ENCODE results near the gene TSPAN7. TPM values are rescaled to one million over a fixed set of nuclear protein-coding genes. Genes with fewer than 3 reads are reported as not detected.

Gene TSPAN7
- total and polyA plus RNA-seq, 2 of the 8 experiments (the other 6 are each of a cell fraction or from before 2014, with no cell fraction given): 32.1 to 37.7 TPM

GRCh38 chrX:38678183-38678582 is 116.8 kb downstream of the TSPAN7 start:
- 93% methylated on average over 4 of the region's 4 CpGs; no CpG with 5 or more reads in 1 of the 2 experiments for WGBS, 2 experiments (ENCODE audit: extremely low coverage in 1 of 2, insufficient coverage in 1 of 2, insufficient read length in 1 of 2, insufficient replicate concordance in 2 of 2, low coverage in 1 of 2, low lambda C conversion rate in 2 of 2, missing lambda C conversion rate in 1 of 2)
- no peak for TF ChIP-seq CHD1 (IDR thresholded peaks at IDR 0.05; ENCODE audit: low read depth, low read length)
- no peak overlapping the region for H3K18ac ChIP-seq (ENCODE audit: extremely low read depth, low read length)
- no peak overlapping the region for H3K4me2 ChIP-seq (ENCODE audit: insufficient read depth in 1 of 2, low read depth in 2 of 2, low read length in 2 of 2)
- no peaks in the 10 kb centered on the region for H3K79me2 ChIP-seq (ENCODE audit: control insufficient read depth in 1 of 2, insufficient read depth in 2 of 2, low read length in 2 of 2)
- no peaks in the 10 kb centered on the region for H3K4me1 ChIP-seq (replicated peaks in 1 of 4; ENCODE audit: control insufficient read depth in 3 of 4, insufficient read depth in 4 of 4, low read length in 3 of 4)
- H4K91ac ChIP-seq (replicated peaks; ENCODE audit: insufficient read length, low read length): no peak overlapping the region
- no peak overlapping the region for H2AK5ac ChIP-seq (ENCODE audit: low read depth, low read length)
- no peak overlapping the region for H2AFZ ChIP-seq (ENCODE audit: low read length)
- POLR2A ChIA-PET (ENCODE audit: partially characterized antibody): no interaction called here
- H4K5ac ChIP-seq (ENCODE audit: insufficient read length, low read depth, low read length): no peak overlapping the region
- no peaks in the 10 kb centered on the region for H3K23me2 ChIP-seq (ENCODE audit: low read depth, low read length)
- H3K4ac ChIP-seq (replicated peaks; ENCODE audit: insufficient read length, low read depth, low read length): no peak overlapping the region
- no peak overlapping the region for H3K14ac ChIP-seq (ENCODE audit: insufficient read length)
- FAIRE-seq: no peak
- no peak overlapping the region for H3K27ac ChIP-seq (ENCODE audit: low read depth, low read length)
- H4K8ac ChIP-seq (ENCODE audit: extremely low read depth, insufficient read depth, low read length): no peak overlapping the region
- no peaks in the 10 kb centered on the region for H4K20me1 ChIP-seq (replicated peaks in 1 of 2; ENCODE audit: control insufficient read depth in 1 of 2, insufficient read depth in 2 of 2, low read length in 2 of 2)
- H3K56ac ChIP-seq (replicated peaks; ENCODE audit: insufficient read length, low read depth, low read length): no peak overlapping the region
- H3K9me3 ChIP-seq (ENCODE audit: insufficient read depth in 2 of 2, low read depth in 1 of 2, low read length in 1 of 2): no peaks in the 10 kb centered on the region
- H3K27me3 ChIP-seq (replicated peaks in 1 of 4; ENCODE audit: control insufficient read depth in 3 of 4, extremely low read depth in 1 of 4, insufficient read depth in 3 of 4, low read length in 3 of 4): no peaks in the 10 kb centered on the region
- no peak overlapping the region for H2BK12ac ChIP-seq (ENCODE audit: low read depth, low read length)
- CTCF ChIA-PET (ENCODE audit: partially characterized antibody): no interaction called here
- H3K9ac ChIP-seq (replicated peaks in 1 of 4; ENCODE audit: extremely low read depth in 1 of 4, low read depth in 3 of 4, low read length in 3 of 4): no peak overlapping the region
- H2BK15ac ChIP-seq (ENCODE audit: low read length): no peak overlapping the region
- H2BK5ac ChIP-seq (ENCODE audit: low read depth, low read length): no peak overlapping the region
- no peak overlapping the region for H3K4me3 ChIP-seq (ENCODE audit: extremely low read depth in 1 of 4, insufficient read depth in 2 of 4, low read depth in 3 of 4, low read length in 4 of 4)
- H2BK120ac ChIP-seq (replicated peaks; ENCODE audit: low read depth, low read length): no peak overlapping the region
- DNase-seq (ENCODE audit: low read depth in 1 of 2, low spot score in 2 of 2): no peak
- H2BK20ac ChIP-seq (ENCODE audit: low read length): no peak overlapping the region
- H3K36me3 ChIP-seq (ENCODE audit: control insufficient read depth in 2 of 4, insufficient read depth in 4 of 4, low read length in 3 of 4): no peaks in the 10 kb centered on the region
- no peak overlapping the region for H3K23ac ChIP-seq (ENCODE audit: insufficient read length)
- no peaks in the 10 kb centered on the region for H3K79me1 ChIP-seq (ENCODE audit: low read depth, low read length)

Data from H1 (cell line).